Measurements from ENCODE around the gene ADAM10. TPM values are rescaled to one million over a fixed set of nuclear protein-coding genes. Genes with fewer than 3 reads are reported as not detected.

Gene ADAM10
- total RNA-seq, 1 donor from 2014 or later, result 287 TPM

- Mint-ChIP-seq H3K4me1 (ENCODE audit: unreplicated experiment) (peaks cover 10% of the 10 kb centered on the region), H3K9me3 (ENCODE audit: unreplicated experiment) (no peaks in the 10 kb centered on the region), H3K36me3 (ENCODE audit: low read depth, unreplicated experiment) (no peaks in the 10 kb centered on the region), H3K4me3 (ENCODE audit: unreplicated experiment) (no peak overlapping the region), H3K27ac (ENCODE audit: unreplicated experiment) (no peak overlapping the region), H3K27me3 (ENCODE audit: unreplicated experiment) (peaks cover 1% of the 10 kb centered on the region)
- DNase-seq (ENCODE audit: low spot score), result no peak
- no peak for TF ChIP-seq CTCF (IDR thresholded peaks at IDR 0.05; ENCODE audit: unreplicated experiment)
These were observed 72.7 kb downstream of the ADAM10 start for GRCh38 chr15:58676766-58677165.

- TF ChIP-seq CTCF (IDR thresholded peaks at IDR 0.05; ENCODE audit: unreplicated experiment), result no peak
- H3K27ac Mint-ChIP-seq (ENCODE audit: unreplicated experiment), result no peak overlapping the region
- H3K27me3 Mint-ChIP-seq (ENCODE audit: unreplicated experiment), result no peaks in the 10 kb centered on the region
- DNase-seq (ENCODE audit: low spot score), result no peak
- peaks cover 19% of the 10 kb centered on the region for H3K4me1 Mint-ChIP-seq (ENCODE audit: unreplicated experiment)
- no peaks in the 10 kb centered on the region for H3K36me3 Mint-ChIP-seq (ENCODE audit: low read depth, unreplicated experiment)
- H3K4me3 Mint-ChIP-seq (ENCODE audit: unreplicated experiment), result no peak overlapping the region
- H3K9me3 Mint-ChIP-seq (ENCODE audit: unreplicated experiment), result no peaks in the 10 kb centered on the region
These were observed 78.3 kb downstream of the ADAM10 start for GRCh38 chr15:58671186-58671585.

GRCh38 chr15:58669108-58669507 is 80.4 kb downstream of the ADAM10 start:
- H3K36me3 Mint-ChIP-seq (ENCODE audit: low read depth, unreplicated experiment), result no peaks in the 10 kb centered on the region
- no peak for DNase-seq (ENCODE audit: low spot score)
- H3K4me3 Mint-ChIP-seq (ENCODE audit: unreplicated experiment), result no peak overlapping the region
- no peaks in the 10 kb centered on the region for H3K9me3 Mint-ChIP-seq (ENCODE audit: unreplicated experiment)
- H3K4me1 Mint-ChIP-seq (ENCODE audit: unreplicated experiment), result peaks cover 31% of the 10 kb centered on the region
- no peaks in the 10 kb centered on the region for H3K27me3 Mint-ChIP-seq (ENCODE audit: unreplicated experiment)
- H3K27ac Mint-ChIP-seq (ENCODE audit: unreplicated experiment), result no peak overlapping the region
- TF ChIP-seq CTCF (IDR thresholded peaks at IDR 0.05; ENCODE audit: unreplicated experiment), result no peak

GRCh38 chr15:58666957-58667356 is 82.5 kb downstream of the ADAM10 start:
- no peak for DNase-seq (ENCODE audit: low spot score)
- Mint-ChIP-seq H3K4me3 (ENCODE audit: unreplicated experiment) (no peak overlapping the region), H3K36me3 (ENCODE audit: low read depth, unreplicated experiment) (peaks cover 7% of the 10 kb centered on the region), H3K4me1 (ENCODE audit: unreplicated experiment) (peaks cover 26% of the 10 kb centered on the region), H3K9me3 (ENCODE audit: unreplicated experiment) (no peaks in the 10 kb centered on the region), H3K27me3 (ENCODE audit: unreplicated experiment) (no peaks in the 10 kb centered on the region), H3K27ac (ENCODE audit: unreplicated experiment) (peak overlapping the region; percentile 77)
- no peak for TF ChIP-seq CTCF (IDR thresholded peaks at IDR 0.05; ENCODE audit: unreplicated experiment)

- Mint-ChIP-seq H3K27me3 (ENCODE audit: unreplicated experiment) (no peaks in the 10 kb centered on the region), H3K27ac (ENCODE audit: unreplicated experiment) (no peak overlapping the region), H3K4me1 (ENCODE audit: unreplicated experiment) (peaks cover 26% of the 10 kb centered on the region), H3K36me3 (ENCODE audit: low read depth, unreplicated experiment) (peaks cover 16% of the 10 kb centered on the region), H3K4me3 (ENCODE audit: unreplicated experiment) (no peak overlapping the region), H3K9me3 (ENCODE audit: unreplicated experiment) (no peaks in the 10 kb centered on the region)
- DNase-seq (ENCODE audit: low spot score), result no peak
- no peak for TF ChIP-seq CTCF (IDR thresholded peaks at IDR 0.05; ENCODE audit: unreplicated experiment)
These were observed 83.8 kb downstream of the ADAM10 start for GRCh38 chr15:58665672-58666071.

Measured in endothelial cell (in vitro differentiated cells).